COR-L47 (cell line): ENCODE results near the gene MYH11.
"Not testable (repeated sequence)": the region's sequence is repeated elsewhere in the genome, so short reads cannot be mapped to it uniquely, and the experiment has no call there.

Experiments used
- DNase-seq: peaks from one replicate; lab custom pipeline; 2025; lab: John Stamatoyannopoulos, UW

Gene MYH11

DNA sequence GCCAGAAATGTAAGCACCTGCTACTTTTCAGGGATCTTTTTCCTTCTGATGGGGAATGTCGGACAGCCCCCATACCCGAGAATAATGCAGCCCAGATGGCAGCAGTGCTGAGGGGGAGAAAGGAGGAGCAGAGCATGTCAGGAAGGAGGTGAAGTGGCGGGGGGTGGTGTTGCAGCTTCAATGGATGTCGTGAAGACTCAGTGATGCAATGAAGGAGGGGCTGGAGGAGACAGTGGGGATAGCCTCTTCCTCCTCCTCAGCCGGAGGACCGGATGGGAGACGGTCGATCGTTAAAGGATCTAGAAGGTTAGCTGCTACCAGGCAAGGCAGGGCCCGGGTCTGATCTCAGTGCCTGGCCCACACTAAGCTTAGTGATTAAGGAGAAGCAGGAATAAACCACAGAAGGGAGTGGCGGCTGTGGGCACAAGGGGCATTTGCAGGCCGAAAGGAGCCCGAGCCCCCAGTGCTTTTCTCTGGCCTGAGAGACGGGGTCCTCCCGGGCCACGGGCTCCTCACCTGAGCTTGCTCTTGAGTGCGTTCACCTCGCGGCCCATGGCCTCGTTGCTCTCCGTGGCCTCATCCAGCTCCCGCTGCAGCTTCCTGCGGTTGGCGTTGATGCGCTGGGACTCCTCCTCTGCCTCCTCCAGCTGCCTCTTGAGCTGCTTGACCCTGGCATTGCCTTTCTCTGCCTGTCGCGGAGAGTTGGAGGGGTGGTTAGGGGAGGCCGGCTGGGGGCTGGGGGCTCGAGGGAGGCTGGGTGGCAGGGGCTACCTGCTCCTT is 142.2 kb downstream of the MYH11 start:
- no peak for DNase-seq

DNA sequence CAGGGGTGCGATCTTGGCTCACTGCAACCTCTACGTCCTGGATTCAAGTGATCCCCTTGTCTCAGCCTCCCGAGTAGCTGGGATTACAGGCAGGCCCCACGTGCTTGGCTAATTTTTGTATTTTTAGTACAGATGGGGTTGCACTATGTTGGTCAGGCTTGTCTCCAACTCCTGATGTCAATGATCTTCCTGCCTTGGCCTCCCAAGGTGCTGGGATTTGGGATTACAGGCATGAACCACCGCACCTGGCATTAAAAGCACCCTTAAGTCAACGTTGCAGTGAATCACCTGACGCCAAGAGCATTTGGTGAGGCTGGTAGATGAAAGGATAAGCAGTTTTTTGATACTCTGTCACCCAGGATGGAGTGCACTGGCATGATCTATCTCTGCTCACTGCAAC is 147.8 kb downstream of the MYH11 start:
- no peak for DNase-seq

- no peak for DNase-seq
These were observed 148.7 kb downstream of the MYH11 start for GRCh38 chr16:15708096-15708495.

- no peak for DNase-seq
These were observed 149.5 kb downstream of the MYH11 start for GRCh38 chr16:15707332-15707731.

- DNase-seq, result no peak
These were observed 151.7 kb downstream of the MYH11 start for GRCh38 chr16:15705064-15705565.

DNA sequence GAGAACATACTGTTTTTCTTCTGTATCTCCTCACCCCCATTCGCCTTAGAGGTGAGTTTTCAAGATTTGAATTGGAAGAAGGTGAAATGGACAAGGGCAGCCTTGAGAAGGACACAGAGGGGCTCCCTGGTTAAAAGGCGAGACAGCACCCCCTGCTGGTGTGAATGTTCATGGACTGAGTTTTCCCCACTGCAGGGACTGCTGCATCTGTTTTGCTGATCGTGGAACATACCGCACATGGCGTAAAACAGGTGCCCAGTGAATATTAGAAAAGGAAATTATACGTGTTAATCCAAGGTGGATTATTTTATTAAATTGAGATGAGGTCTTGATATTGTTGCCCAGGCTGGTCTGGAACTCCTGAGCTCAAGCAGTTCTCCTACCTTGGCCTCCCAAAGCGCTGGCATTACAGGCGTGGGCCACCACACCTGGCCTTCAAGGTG is 152.3 kb downstream of the MYH11 start:
- peak; percentile 8 for DNase-seq

- DNase-seq, result no peak
These were observed 153.6 kb downstream of the MYH11 start for GRCh38 chr16:15703029-15703736.

DNA sequence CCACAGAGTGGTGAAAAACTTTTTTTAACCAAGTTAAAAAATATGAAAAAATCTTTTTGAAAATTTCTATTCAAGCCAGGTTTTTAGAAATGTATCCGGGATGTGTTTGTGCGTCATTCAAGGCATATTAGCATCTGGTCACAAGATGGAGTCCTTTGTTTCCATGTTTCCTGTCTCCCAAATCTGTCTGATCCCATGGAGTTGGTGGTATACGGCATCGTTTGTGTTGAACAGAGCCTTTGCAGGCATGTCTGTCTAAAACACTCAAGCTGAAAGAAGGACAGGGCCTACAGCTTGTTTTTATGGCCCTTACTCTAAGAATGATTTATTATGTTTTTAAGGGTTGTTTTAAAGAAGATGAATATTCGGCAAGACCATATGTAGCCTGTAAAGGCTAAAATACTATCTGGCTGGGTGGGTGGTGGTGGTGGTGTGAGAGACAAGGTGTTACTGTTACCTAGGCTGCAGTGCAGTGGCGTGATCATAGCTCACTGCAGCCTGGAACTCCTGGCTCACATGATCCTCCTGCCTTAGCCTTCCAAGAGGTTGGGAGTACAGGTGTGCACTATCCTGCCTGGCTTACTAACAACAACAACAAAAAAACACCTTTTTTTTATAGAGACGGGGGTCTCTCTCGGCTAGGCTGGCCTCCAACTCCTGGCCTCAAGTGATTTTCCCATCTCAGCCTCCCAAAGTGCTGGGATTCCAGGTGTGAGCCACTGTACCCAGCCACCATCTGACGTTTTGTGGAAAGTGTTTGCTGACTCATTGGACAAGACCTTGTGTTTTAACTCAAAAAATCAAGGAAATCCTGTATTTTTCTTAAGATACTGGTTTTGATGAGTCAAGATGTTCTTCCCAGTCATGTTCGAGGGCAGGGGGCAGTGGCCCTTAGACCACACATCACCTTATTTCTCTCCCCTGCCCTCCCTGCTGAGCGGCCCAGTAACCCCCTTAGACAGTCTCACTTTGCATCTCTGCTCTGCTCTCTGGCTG is 154.6 kb downstream of the MYH11 start:
- DNase-seq, result no peak

- no peak for DNase-seq
These were observed 155.5 kb downstream of the MYH11 start for GRCh38 chr16:15701367-15701766.

- no peak for DNase-seq
These were observed 157.0 kb downstream of the MYH11 start for GRCh38 chr16:15699819-15700218.

GRCh38 chr16:15694499-15694898 is 162.3 kb downstream of the MYH11 start:
- DNase-seq, result no peak

DNA sequence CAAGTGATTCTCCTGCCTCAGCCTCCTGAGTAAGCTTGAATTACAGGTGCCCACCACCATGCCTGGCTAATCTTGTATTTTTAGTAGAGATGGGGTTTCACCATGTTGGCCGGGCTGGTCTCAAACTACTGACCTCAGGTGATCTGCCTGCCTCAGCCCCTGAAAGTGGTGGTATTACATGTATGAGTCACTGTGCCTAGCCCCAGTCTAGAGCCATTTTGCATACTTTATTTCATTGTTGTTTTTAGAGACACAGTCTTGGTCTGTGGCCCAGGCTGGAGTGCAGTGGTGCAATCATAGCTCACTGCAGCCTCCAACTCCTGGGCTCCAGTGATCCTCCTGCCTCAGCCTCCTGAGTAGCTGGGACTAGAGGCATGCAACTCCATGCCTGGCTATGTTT is 164.3 kb downstream of the MYH11 start:
- DNase-seq, result not testable (repeated sequence)

- no peak for DNase-seq
These were observed 165.8 kb downstream of the MYH11 start for GRCh38 chr16:15691046-15691445.

- no peak for DNase-seq
These were observed 166.5 kb downstream of the MYH11 start for GRCh38 chr16:15690296-15690695.

DNA sequence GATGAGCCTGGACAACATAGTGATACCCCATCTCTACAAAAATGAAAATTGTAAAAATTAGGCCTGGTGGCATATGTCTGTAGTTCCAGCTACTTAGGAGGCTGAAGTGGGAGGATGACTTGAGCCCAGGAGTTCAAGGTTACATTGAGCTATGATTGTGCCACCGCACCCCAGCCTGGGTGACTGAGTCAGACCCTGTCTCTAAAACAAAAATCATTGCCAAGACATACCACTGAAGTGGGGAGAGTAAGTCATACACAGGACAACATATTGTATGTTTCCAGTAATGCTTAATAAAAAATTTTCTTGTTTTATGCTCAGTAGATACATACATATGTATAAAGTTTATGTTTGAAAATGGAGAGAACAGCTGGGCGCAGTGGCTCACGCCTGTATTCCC is 167.5 kb downstream of the MYH11 start:
- no peak for DNase-seq

DNA sequence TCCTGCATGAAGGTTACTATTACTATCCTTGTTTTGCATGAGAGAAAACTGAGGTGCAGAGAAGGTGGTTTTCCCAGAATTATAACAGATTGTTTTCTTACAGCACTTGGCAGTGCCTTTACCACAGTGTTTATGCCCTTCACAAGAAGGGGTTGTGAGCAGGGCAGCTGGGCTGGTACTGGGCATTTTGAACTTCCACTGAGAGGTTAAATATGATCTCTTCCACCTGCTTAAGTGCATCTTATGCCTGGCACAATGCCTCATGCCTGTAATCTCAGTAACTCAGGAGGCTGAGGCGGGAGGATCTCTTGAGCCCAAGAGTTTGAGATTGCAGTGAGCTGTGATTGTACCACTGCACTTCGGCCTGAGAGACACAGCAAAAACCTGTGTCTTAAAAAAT is 170.5 kb downstream of the MYH11 start:
- no peak for DNase-seq

DNA sequence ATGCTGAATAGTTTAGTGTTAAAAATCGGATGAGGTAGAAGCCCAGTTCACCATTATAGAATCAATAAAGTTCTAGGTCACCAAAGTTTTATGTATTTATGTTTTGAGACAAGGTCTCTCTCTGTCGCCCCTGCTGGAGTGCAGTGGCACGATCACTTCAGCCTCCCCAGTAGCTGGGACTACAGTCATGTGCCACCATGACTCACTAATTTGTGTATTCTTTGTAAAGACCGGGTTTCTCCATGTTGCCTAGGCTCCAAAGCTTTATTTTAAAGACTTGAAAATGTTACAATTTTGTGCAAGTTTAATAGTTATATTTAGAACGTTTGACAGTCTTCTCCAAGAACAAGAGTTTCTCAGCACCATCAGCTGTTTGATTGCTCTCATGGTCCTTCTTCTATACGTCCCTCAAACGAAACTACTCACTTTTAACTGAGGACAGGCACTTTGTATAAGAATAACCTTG is 174.7 kb downstream of the MYH11 start:
- DNase-seq, result peak; percentile 1

- no peak for DNase-seq
These were observed 179.4 kb downstream of the MYH11 start for GRCh38 chr16:15677447-15677846.

- DNase-seq, result no peak
These were observed 180.3 kb downstream of the MYH11 start for GRCh38 chr16:15676506-15676905.

GRCh38 chr16:15674571-15674970 is 182.3 kb downstream of the MYH11 start:
- no peak for DNase-seq

DNA sequence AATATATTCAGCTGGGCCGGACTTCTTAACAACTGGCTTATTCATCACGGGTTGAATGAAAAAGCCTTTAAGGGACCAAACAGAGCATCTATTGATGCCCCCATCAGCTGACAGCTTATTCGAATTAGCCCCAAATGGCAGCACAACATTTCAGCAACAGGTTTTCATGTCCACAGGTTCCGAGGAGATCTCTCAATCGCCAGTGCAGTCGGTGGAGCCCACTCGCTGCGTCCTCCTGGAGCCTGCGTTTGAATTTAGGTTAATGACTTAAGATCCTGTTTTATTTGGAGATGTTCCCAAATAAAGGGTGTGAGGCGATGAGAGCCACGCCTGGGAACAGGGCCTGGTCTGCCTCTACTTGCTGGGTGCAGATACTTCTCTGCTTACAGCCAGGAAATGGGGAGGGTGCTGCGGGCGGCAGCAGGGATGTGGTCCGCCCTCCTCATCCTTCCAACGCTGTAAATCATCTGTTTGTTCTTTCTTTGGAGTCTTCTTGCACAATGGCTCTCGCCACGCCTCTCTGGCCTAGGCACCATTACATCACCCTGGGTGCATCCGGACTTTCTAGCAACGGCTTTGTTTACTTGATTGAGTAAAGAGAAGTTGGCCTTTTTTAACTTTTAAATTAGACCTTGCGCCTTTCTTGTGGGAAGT is 184.2 kb downstream of the MYH11 start:
- peak; percentile 80 for DNase-seq
